Panc1 (cell line): ENCODE data around the gene GNB1.

Experiments
- CTCF ChIP-seq: fragments of 450-650 bp; IDR thresholded peaks from 2 replicates; pipeline ENCODE4 v1.5.1; 2017; ENCODE audit warnings: mild to moderate bottlenecking
- POLR2AphosphoS5 ChIP-seq: IDR thresholded peaks from 2 replicates; pipeline ENCODE4 v1.6.1; 2012; ENCODE audit warnings: mild to moderate bottlenecking, low read depth, low read length, moderate library complexity
- REST ChIP-seq, 2 experiments: IDR thresholded peaks; 2 replicates each; pipeline ENCODE4 v1.6.1; 2011 to 2012; ENCODE audit warnings: low read depth in 2 of 2, control low read depth in 1 of 2, low read length in 1 of 2, mild to moderate bottlenecking in 1 of 2, moderate library complexity in 1 of 2; ENCODE audit not compliant: insufficient read depth in 1 of 2
- SIN3A ChIP-seq: IDR thresholded peaks from 2 replicates; pipeline ENCODE4 v1.6.1; 2012; ENCODE audit warnings: low read depth, mild to moderate bottlenecking, low read length, moderate library complexity, borderline replicate concordance; ENCODE audit not compliant: insufficient read depth
- TCF7L2 ChIP-seq: IDR thresholded peaks from 2 replicates; pipeline ENCODE4 v1.6.1; 2011; ENCODE audit warnings: mild to moderate bottlenecking, low read depth, low read length, inconsistent platforms

- no peak for TF ChIP-seq CTCF
- TF ChIP-seq TCF7L2, result no peak
- TF ChIP-seq POLR2AphosphoS5, result no peak
- no peak for TF ChIP-seq REST (IDR thresholded peaks at IDR 0.05; ENCODE audit: insufficient read depth in 1 of 2, low read depth in 2 of 2, low read length in 1 of 2)
- no peak for TF ChIP-seq SIN3A
Measured at GRCh38 chr1:1768249-1768992, 122.5 kb downstream of the GNB1 start.
